K562 (cell line): ENCODE results near the gene IGSF23. TPM values are rescaled to one million over a fixed set of nuclear protein-coding genes. Genes with fewer than 3 reads are reported as not detected.

ENCODE experiments used
- BACH1 ChIP-seq: fragments of 200-800 bp; sonication (Bioruptor generic); IDR thresholded peaks from 2 replicates; pipeline ENCODE4 v1.6.1; 2016; ENCODE audit warnings: missing genetic modification characterization, missing compliant biosample characterization
- CREBBP ChIP-seq: IDR thresholded peaks from one replicate; pipeline ENCODE4 v1.6.1; 2012; ENCODE audit warnings: low read depth, mild to moderate bottlenecking, control low read depth, inconsistent platforms, low read length
- CTBP1 ChIP-seq: fragments of 450-650 bp; IDR thresholded peaks from 2 replicates; pipeline ENCODE4 v1.6.1; 2016; ENCODE audit warnings: borderline replicate concordance
- CTCFL ChIP-seq: IDR thresholded peaks from 2 replicates; pipeline ENCODE4 v1.6.1; 2011; ENCODE audit warnings: borderline replicate concordance, low read depth, mild to moderate bottlenecking, moderate library complexity, low read length; ENCODE audit not compliant: insufficient read depth, poor library complexity, severe bottlenecking
- ELK3 ChIP-seq: fragments of 450-650 bp; formaldehyde crosslinking; IDR thresholded peaks from 2 replicates; pipeline ENCODE4 v1.4.0; 2020; ENCODE audit warnings: mild to moderate bottlenecking
- HINFP ChIP-seq: fragments of 450-650 bp; conservative IDR thresholded peaks from 2 replicates; pipeline ENCODE4 v1.6.1; 2016; ENCODE audit warnings: missing genetic modification characterization, low read depth, mild to moderate bottlenecking, control low read depth, missing compliant biosample characterization
- HMGN3 ChIP-seq: IDR thresholded peaks from 2 replicates; pipeline ENCODE4 v1.6.1; 2011; ENCODE audit warnings: borderline replicate concordance, low read depth, mild to moderate bottlenecking, mixed read lengths, low read length; ENCODE audit not compliant: insufficient read length; ENCODE audit errors: extremely low read depth
- PHF21A ChIP-seq: fragments of 450-650 bp; IDR thresholded peaks from 2 replicates; pipeline ENCODE4 v1.6.1; 2017; ENCODE audit warnings: low read depth, borderline replicate concordance
- PML ChIP-seq: IDR thresholded peaks from 2 replicates; pipeline ENCODE4 v1.6.1; 2012; ENCODE audit warnings: low read length, inconsistent platforms
- RB1 ChIP-seq: fragments of 450-650 bp; IDR thresholded peaks from 2 replicates; pipeline ENCODE4 v1.6.1; 2017; ENCODE audit warnings: low read depth, mild to moderate bottlenecking
- REST ChIP-seq, 2 experiments: fragments of 450-650 bp; formaldehyde crosslinking in 1 of 2; IDR thresholded peaks; 2 replicates each; pipeline versions ENCODE4 v1.4.0 to v1.6.1; 2014 to 2020; ENCODE audit warnings: mild to moderate bottlenecking in 2 of 2, borderline replicate concordance in 1 of 2, low read depth in 1 of 2
- TFAM ChIP-seq: fragments of 250-450 bp; sonication (Bioruptor Pico); conservative IDR thresholded peaks from 2 replicates; pipeline ENCODE4 v1.5.0; 2021; ENCODE audit warnings: mild to moderate bottlenecking, moderate library complexity
- TSC22D4 ChIP-seq: fragments of 450-650 bp; IDR thresholded peaks from 2 replicates; pipeline ENCODE4 v1.6.1; 2016; ENCODE audit warnings: missing genetic modification characterization, missing biosample characterization, control low read depth
- ZNF384 ChIP-seq: IDR thresholded peaks from 2 replicates; pipeline ENCODE4 v1.6.1; 2012; ENCODE audit warnings: low read depth, low read length, improper control_type of control experiment
- polyA plus RNA-seq, 8 experiments: library from polyadenylated mRNA; depleted of rRNA in 4 of 8; stranded (reverse) in 5 of 8; unstranded in 3 of 8; fragments of >200 nt; fragmentation: Nextera tagmentation in 2 of 8; fragmentation: Illumina TruSeq in 1 of 8; extraction: Ambion mirVana in 2 of 8; extraction: Trizol in 1 of 8; gene quantifications; 2 replicates each; pipeline versions ENCODE4 v1.2.1 to v1.2.3, GENCODE V29; 2011 to 2014; ENCODE audit warnings: inconsistent platforms in 1 of 8, missing spikeins in 1 of 8
- total RNA-seq, 7 experiments: library from RNA; depleted of rRNA in 6 of 7; stranded (reverse); fragments of >200 nt in 6 of 7; fragmentation: Illumina TruSeq in 2 of 7; extraction: Trizol in 2 of 7; gene quantifications; 2 replicates each; pipeline versions ENCODE4 v1.2.1 to v1.2.3, GENCODE V29; 2011 to 2021; ENCODE audit warnings: low replicate concordance in 1 of 7

IGSF23 gene
- total and polyA plus RNA-seq, 9 of the 15 experiments (the other 6 are each of a cell fraction or from before 2014, with no cell fraction given), result not detected

- TF ChIP-seq CTCFL (peak; percentile 20), BACH1 (tag) (no peak), CREBBP (no peak), ELK3 (CRISPR knock-in tag) (no peak), REST (IDR thresholded peaks at IDR 0.05; ENCODE audit: borderline replicate concordance) (peak; percentile 89; the same call in 1 of the 2 replicates), REST (CRISPR knock-in tag; IDR thresholded peaks at IDR 0.05; ENCODE audit: low read depth) (no peak), ZNF384 (peak; percentile 25; the same call in 1 of the 2 replicates), HMGN3 (no peak), RB1 (peak; percentile 63), HINFP (tag) (no peak), TSC22D4 (tag) (no peak), TFAM (no peak), CTBP1 (0 out of 2 replicates have a peak, but pooled peaks have one; percentile 49), PML (no peak), PHF21A (no peak)
Observed at GRCh38 chr19:44657211-44657921, 44.0 kb downstream of the IGSF23 start (continued).
